DMS79 treated with DMSO at 0.1 percent for 48 hours (cell line): ENCODE data around the gene ATAD3B.
"Not testable (repeated sequence)": the region's sequence is repeated elsewhere in the genome, so short reads cannot be mapped to it uniquely, and the experiment has no call there.

Source experiments
- DNase-seq: peaks from one replicate; lab custom pipeline; 2025; lab: John Stamatoyannopoulos, UW

ATAD3B gene

GRCh38 chr1:1513675-1514074 lies 42.1 kb downstream of the ATAD3B start:
- DNase-seq: not testable (repeated sequence)

DNA sequence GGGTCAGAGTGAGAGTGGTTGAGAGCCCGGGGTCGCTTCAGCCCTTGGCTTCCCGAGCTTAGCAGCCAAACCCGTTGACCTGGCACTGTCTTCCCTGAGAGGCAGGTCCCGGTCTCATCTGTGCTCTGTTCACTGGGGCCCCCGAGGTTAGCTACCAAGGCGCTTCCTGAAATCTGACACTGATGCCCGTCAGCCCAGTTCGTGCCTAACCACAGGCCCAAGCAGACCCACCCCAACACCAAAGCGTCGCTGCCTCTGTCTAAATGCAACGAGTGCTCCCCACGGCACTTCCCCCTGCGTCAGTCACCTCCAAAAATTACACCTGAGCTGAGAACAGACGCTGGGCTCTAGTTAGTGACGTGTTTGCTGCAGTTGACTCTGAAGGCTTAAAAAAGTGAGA lies 42.8 kb downstream of the ATAD3B start:
- DNase-seq: not testable (repeated sequence)

- not testable (repeated sequence) for DNase-seq
Observed at GRCh38 chr1:1516923-1517322, 45.4 kb downstream of the ATAD3B start.

DNA sequence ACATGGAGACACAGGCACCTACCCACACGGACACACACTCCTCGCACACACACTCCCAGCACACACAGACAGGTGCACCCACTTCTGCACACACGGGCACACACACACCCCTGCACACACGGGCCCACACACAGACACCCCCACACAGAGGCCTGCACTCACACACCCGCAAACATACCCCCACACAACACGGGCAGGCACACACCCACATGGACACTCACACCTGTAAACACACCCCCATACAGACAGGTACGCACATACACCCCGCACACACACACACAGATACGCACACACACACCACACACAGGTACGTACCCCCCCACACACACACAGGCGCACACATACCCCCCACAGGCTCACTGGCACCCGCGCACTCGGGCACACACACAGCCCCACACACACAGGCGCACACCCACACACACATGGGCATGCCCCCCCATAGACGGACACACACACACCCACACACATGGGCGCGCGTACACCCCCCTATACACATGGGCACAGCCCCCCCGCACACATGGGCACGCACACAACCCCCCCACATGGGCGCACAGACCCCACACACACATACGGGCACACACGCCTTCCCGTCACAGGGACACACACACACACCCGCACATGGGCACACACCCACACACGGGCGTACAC lies 46.5 kb downstream of the ATAD3B start:
- no peak for DNase-seq

GRCh38 chr1:1518621-1519007 lies 47.0 kb downstream of the ATAD3B start:
- DNase-seq: not testable (repeated sequence)

DNA sequence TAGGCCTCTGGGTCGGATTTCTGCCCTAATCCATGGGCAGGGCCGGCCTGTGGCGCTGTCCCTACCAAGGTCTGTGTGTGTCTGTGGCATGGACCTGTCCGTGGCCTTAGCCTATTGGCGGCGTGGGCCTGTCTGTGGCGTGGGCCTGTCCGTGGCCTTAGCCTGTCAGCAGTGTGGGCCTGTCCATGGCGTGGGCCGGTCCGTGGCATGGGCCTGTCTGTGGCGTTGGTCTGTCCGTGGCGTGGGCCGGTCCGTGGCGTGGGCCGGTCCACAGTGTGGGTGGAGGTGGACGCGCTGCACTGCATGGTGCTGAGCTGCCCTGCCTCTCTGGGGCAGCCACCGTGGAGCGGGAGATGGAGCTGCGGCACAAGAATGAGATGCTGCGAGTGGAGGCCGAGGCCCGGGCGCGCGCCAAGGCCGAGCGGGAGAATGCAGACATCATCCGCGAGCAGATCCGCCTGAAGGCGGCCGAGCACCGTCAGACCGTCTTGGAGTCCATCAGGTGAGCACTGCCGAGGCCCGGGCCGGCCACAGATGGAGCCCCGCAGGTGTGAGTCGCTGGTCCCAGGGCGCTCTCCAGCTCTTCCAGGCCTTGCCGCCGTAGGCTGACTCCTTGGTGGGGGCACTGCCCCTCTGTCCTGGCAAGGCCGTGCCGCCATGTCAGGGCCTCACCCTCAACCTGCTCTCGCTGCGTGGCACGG lies 48.4 kb downstream of the ATAD3B start:
- not testable (repeated sequence) for DNase-seq

DNA sequence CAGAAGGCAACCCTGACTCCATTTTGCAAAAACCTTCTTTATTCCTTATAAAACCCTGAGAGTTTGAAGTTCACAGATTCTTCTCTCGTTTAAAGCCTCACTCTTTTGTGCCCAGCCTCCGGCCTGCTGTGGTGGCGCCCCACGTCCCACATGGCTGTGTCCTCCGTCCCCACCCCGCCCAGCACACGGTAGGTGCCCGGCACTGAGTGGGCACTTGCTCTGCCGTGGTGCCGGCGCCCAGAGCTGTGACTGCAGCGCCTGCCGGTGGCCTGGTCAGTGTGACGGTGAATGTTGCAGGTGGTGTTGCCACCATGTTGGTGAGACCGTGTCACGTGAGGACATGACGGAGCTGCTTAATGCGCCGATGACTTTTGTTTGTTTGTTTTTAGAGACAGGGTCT lies 49.8 kb downstream of the ATAD3B start:
- DNase-seq: no peak

- DNase-seq: not testable (repeated sequence)
Observed at GRCh38 chr1:1522536-1522935, 51.0 kb downstream of the ATAD3B start.

DNA sequence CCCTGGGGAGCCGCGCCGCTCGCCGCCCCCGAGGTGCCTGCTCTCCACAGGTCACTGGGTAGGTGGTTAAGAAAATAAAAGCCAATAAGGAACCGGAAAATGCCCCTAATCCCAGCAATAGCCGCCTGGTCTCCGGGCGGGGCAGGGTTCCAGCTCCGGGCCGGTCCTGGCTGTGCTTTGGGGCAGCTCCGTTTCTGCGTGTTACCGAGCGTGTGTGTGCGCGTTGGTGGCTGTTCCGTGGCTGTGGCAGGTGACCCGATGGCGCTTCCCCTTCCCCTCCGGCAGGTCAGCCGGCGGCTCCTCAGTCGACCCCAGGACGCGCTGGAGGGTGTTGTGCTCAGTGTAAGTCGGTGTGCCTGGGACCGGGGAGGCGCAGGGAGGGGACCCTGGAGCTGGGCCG lies 51.7 kb downstream of the ATAD3B start:
- DNase-seq: not testable (repeated sequence)

DNA sequence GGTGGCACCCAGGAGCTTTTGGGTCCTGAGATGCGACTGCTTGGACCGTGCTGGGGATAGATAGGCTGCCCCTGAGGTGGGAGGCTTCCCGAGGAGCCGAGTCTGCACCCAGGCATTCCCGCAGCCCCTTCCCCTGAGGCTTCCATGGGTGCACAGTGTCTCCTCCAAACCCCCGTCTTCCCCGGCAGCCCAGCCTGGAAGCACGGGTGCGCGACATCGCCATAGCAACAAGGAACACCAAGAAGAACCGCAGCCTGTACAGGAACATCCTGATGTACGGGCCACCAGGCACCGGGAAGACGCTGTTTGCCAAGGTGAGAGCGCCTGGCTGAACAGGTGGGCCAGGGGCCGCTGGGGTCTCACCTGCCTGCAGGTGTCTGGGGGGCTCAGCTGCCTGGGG lies 52.1 kb downstream of the ATAD3B start:
- not testable (repeated sequence) for DNase-seq

- DNase-seq: not testable (repeated sequence)
Observed at GRCh38 chr1:1524750-1525383, 53.3 kb downstream of the ATAD3B start.

GRCh38 chr1:1526476-1526875 lies 54.9 kb downstream of the ATAD3B start:
- DNase-seq: not testable (repeated sequence)

- DNase-seq: no peak
Observed at GRCh38 chr1:1527092-1527816, 55.7 kb downstream of the ATAD3B start.

- DNase-seq: no peak
Observed at GRCh38 chr1:1528301-1529267, 57.0 kb downstream of the ATAD3B start.

DNA sequence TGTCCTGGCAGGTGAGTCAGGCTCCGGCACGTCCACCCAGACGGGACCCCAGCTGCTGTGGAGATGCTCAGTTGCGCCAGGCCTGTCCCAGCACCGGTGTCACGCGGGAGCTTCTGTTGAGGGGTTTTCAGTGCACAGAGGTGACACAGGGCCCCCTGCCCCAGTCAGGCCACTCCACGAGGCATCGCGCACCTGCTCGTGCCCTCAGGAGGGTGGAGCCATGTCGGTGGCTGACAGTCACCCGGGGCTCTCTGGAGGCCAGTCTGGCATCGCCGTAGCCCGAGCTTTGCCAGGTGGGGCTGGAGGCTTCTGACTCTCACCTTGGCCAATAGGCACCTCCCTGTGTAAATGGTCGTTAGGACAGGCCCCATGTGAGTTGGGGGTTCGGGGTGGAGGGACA lies 57.8 kb downstream of the ATAD3B start:
- DNase-seq: no peak

GRCh38 chr1:1529936-1530335 lies 58.4 kb downstream of the ATAD3B start:
- no peak for DNase-seq

GRCh38 chr1:1531947-1532346 lies 60.4 kb downstream of the ATAD3B start:
- no peak for DNase-seq

DNA sequence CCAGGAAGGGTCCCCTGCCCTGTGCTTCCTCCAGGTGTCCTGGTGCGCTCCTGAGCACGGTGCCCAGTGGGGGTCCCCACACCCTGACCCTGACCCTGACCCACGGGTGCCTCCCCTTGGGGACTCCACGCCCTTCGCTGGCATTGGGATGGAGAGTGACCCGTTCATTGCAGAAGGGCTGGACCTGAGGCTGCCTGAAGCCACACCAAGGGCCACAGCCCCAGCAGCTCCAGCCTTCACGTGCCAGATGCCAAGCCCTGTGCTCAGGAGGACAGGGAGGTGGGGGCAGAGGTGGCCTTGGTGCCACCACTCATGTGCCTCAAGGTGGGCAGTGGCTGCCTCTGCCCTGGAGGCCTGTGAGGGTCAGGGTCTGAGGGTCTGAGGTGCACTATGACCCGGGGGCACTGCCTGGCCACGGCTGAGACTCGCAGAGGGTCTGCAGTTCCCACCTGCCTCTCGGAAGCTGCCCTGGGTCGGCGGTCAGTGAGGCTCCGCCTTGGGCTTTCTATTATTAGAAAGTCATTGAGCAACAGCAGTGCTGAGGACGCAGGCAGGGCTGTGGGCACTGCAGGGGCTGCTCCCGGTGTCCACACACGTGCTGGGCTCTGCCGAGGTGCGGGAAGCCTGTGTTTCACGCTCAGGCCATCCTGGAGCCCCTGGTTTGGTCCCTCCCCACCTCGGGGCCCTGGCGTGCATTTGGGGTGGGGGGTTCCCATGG lies 61.8 kb downstream of the ATAD3B start:
- not testable (repeated sequence) for DNase-seq

DNA sequence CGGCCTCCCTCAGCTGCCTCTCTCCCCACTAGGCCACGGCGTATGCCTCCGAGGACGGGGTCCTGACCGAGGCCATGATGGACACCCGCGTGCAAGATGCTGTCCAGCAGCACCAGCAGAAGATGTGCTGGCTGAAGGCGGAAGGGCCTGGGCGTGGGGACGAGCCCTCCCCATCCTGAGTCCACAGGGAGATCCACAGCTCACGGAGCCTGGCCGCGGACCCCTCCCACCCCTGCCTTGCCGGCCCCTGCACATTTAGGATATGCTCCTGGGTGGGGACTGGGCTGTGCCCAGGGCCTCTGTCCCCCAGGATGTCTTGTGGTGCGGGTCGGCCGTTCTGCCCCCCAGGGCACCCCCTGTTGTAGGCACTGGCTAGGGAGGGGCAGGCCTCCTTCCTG lies 62.3 kb downstream of the ATAD3B start:
- DNase-seq: not testable (repeated sequence)

DNA sequence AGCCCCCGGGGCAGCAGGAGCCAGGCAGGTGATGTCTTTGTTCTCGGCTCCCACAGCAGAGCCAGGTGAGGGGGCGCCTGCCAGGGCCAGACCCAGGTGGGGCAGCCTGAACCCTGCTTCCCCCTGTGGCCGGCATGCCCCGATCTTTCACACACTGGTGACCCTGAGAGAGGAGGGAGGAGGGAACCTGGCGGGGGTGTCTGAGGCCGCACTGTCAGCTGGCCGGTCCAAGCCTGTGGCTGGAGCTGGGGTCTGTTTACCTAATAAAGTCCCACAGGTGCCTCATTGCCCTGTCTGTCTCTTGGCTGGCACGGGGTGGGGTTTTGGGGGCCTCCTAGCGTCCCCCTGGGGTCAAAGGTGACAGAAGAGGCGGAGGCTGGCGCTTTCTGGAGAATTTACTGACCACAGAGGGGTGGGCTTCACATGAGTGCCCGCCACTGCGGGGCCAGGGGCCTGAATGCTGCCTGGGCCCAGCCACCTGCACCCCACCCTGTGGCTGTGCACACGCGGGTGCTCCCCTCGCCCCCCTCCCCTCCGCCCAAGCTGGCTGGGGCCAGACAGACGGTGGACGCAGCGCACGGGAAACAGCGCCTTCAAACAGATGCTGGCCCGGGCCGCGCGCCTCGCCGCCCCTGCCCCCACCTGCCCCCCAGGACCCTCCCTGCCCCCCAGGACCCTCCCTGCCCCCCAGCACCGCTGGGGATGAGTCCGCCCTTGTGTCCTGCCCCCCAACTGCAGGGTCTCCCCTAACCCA lies 63.0 kb downstream of the ATAD3B start:
- DNase-seq: no peak
